ENCODE data around the gene PANK1.
A peak's percentile ranks its signal among the peaks of the same experiment; 100 is the strongest.

The PANK1 gene

GRCh38 chr10:89589101-89589720 is 55.8 kb downstream of the PANK1 start:
- peak; percentile 13 for DNase-seq (ENCODE audit: low read depth)
- H3K4me3 ChIP-seq (ENCODE audit: low read length) = no peak overlapping the region
- no peak for TF ChIP-seq CTCF (IDR thresholded peaks at IDR 0.05; ENCODE audit: insufficient read depth, low read depth, low read length, missing control alignments)

GRCh38 chr10:89588671-89589070 is 56.4 kb downstream of the PANK1 start:
- DNase-seq (ENCODE audit: low read depth) = no peak
- H3K4me3 ChIP-seq (ENCODE audit: low read length) = no peak overlapping the region
- no peak for TF ChIP-seq CTCF (IDR thresholded peaks at IDR 0.05; ENCODE audit: insufficient read depth, low read depth, low read length, missing control alignments)

- DNase-seq (ENCODE audit: low read depth) = no peak
- no peak overlapping the region for H3K4me3 ChIP-seq (ENCODE audit: low read length)
- no peak for TF ChIP-seq CTCF (IDR thresholded peaks at IDR 0.05; ENCODE audit: insufficient read depth, low read depth, low read length, missing control alignments)
Observed at GRCh38 chr10:89582022-89582421, 63.0 kb downstream of the PANK1 start.

GRCh38 chr10:89580243-89580642 is 64.8 kb downstream of the PANK1 start:
- no peak for DNase-seq (ENCODE audit: low read depth)
- no peak for TF ChIP-seq CTCF (IDR thresholded peaks at IDR 0.05; ENCODE audit: insufficient read depth, low read depth, low read length, missing control alignments)
- H3K4me3 ChIP-seq (ENCODE audit: low read length) = no peak overlapping the region

GRCh38 chr10:89576696-89577095 is 68.3 kb downstream of the PANK1 start:
- H3K4me3 ChIP-seq (ENCODE audit: low read length) = no peak overlapping the region
- DNase-seq (ENCODE audit: low read depth) = no peak
- TF ChIP-seq CTCF (IDR thresholded peaks at IDR 0.05; ENCODE audit: insufficient read depth, low read depth, low read length, missing control alignments) = no peak

GRCh38 chr10:89576022-89576421 is 69.0 kb downstream of the PANK1 start:
- no peak for TF ChIP-seq CTCF (IDR thresholded peaks at IDR 0.05; ENCODE audit: insufficient read depth, low read depth, low read length, missing control alignments)
- DNase-seq (ENCODE audit: low read depth) = no peak
- H3K4me3 ChIP-seq (ENCODE audit: low read length) = no peak overlapping the region

GRCh38 chr10:89575031-89575430 is 70.0 kb downstream of the PANK1 start:
- no peak overlapping the region for H3K4me3 ChIP-seq (ENCODE audit: low read length)
- no peak for TF ChIP-seq CTCF (IDR thresholded peaks at IDR 0.05; ENCODE audit: insufficient read depth, low read depth, low read length, missing control alignments)
- DNase-seq (ENCODE audit: low read depth) = no peak

All from epithelial cell of esophagus (primary cell).